ENCODE data around the gene TMEM35B. TPM values are rescaled to one million over a fixed set of nuclear protein-coding genes. Genes with fewer than 3 reads are reported as not detected.
"Not testable (repeated sequence)": the region's sequence is repeated elsewhere in the genome, so short reads cannot be mapped to it uniquely, and the experiment has no call there.

The TMEM35B gene
- total RNA-seq, 1 donor from 2014 or later, result 9.0 TPM

- intact Hi-C loops (cut with DNase I), result no loop called here
- ATAC-seq (ENCODE audit: poor library complexity) (no peak), DNase-seq (no peak)
These were observed 6.2 kb downstream of the TMEM35B start for GRCh38 chr1:34978921-34979320.

- DNase-seq (no peak), ATAC-seq (ENCODE audit: poor library complexity) (no peak)
- intact Hi-C loops (cut with DNase I), result no loop called here
These were observed 7.3 kb downstream of the TMEM35B start for GRCh38 chr1:34977858-34978257.

DNA sequence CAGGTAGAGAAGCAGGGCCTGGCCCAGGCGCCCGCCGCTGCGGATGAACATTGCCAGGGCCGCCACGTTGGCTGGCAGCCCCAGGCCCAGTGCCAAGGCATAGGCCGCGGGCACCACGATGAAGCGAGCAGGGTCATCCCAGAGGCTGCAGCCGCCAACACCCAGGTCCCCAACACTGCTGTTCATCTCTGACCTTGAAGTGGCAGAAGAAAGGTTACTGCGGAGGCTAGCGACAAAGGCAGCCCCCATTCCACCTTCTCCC lies 8.0 kb downstream of the TMEM35B start:
- ATAC-seq (ENCODE audit: poor library complexity) (no peak), DNase-seq (no peak)
- intact Hi-C loops (cut with DNase I), result no loop called here

GRCh38 chr1:34976384-34977209 lies 8.6 kb downstream of the TMEM35B start:
- intact Hi-C loops (cut with DNase I), result no loop called here
- ATAC-seq (ENCODE audit: poor library complexity) (no peak), DNase-seq (no peak)

GRCh38 chr1:34975771-34976170 lies 9.4 kb downstream of the TMEM35B start:
- no peak for DNase-seq
- intact Hi-C loops (cut with DNase I), result no loop called here
- ATAC-seq (ENCODE audit: poor library complexity), result no peak

DNA sequence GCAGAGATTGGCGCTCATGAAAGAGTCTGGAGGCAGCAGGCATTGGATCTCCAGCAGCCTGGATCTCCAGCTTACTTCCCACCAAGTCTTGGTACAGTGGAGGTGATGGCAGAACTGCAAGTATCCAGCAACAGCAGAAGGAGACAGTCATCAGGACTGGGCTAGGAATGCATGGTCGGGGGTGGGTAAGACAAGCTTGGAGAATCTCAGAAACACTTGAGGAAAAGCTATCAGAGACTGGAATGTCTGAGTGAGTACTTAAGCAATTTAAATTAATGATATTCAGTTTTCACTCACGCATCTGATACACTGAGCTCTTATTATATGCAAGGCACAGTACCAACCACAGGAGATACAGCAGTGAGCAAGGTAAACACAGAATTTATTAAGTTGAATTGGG lies 9.8 kb downstream of the TMEM35B start:
- ATAC-seq (ENCODE audit: poor library complexity), result no peak
- intact Hi-C loops (cut with DNase I), result no loop called here
- DNase-seq, result no peak

DNA sequence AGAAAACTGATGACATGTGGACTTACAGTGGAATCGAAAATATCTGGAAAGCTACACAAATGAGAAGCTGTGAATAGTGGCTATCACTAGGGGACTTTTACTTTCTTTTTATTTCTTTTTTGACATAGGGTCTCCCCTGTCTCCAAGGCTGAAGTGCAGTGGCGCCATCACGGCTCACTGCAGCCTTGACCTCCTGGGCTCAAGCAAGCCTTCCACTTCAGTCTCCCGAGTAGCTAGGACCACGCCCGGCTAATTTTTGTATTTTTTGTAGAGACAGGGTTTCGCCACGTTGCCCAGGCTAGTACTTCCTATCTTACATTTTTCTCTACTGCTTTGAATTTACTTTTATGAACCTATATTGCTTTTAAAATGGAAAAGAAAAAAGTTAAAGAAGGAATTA lies 10.5 kb downstream of the TMEM35B start:
- ATAC-seq (ENCODE audit: poor library complexity) (no peak), DNase-seq (no peak)
- intact Hi-C loops (cut with DNase I), result no loop called here

- ATAC-seq (ENCODE audit: poor library complexity) (no peak), DNase-seq (no peak)
- intact Hi-C loops (cut with DNase I), result no loop called here
These were observed 11.8 kb downstream of the TMEM35B start for GRCh38 chr1:34973326-34973725.

DNA sequence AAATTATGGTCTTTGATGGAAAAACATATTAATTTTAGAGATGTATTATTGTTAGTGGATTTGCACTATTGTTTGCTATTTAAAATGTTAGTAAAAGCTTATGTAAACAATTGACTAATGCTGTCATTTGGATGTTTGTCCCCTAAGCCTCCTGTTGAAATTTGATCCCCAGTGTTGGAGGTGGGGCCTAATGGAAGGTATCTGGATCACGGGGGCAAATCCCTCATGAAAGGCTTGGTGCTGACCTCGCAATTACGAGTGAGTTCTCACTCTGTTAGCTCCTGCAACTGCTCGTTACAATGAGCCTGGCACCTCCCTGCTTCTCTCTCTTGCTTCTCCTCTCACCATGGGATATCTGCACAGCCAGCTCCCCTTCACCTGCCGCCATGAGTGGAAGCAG lies 14.3 kb downstream of the TMEM35B start:
- no peak for ATAC-seq (ENCODE audit: poor library complexity)
- intact Hi-C loops (cut with DNase I), result no loop called here

GRCh38 chr1:34970220-34970735 lies 14.9 kb downstream of the TMEM35B start:
- ATAC-seq (ENCODE audit: poor library complexity), result no peak
- intact Hi-C loops (cut with DNase I), result no loop called here
- no peak for DNase-seq

More for the DNA sequence above, 14.3 kb downstream of the TMEM35B start:
- DNase-seq, result no peak

DNA sequence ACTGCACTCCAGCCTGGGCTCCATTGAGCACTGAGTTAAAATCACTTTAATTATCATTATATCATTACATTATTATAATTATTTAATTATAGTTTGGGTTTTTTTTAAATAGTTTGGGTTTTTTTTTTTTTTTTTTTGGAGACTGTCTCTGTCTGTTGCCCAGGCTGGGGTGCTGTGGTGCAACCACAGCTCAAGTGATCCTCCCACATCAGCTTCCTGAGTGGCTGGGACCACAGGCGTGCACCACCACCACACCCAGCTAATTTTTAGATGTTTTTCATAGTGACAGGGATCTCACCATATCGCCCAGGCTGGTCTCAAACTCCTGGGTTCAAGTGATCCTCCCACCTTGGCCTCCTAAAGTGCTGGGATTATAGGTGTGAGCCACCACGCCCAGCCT lies 16.9 kb downstream of the TMEM35B start:
- DNase-seq; ATAC-seq (ENCODE audit: poor library complexity); intact Hi-C loops (cut with DNase I): not testable (repeated sequence)

DNA sequence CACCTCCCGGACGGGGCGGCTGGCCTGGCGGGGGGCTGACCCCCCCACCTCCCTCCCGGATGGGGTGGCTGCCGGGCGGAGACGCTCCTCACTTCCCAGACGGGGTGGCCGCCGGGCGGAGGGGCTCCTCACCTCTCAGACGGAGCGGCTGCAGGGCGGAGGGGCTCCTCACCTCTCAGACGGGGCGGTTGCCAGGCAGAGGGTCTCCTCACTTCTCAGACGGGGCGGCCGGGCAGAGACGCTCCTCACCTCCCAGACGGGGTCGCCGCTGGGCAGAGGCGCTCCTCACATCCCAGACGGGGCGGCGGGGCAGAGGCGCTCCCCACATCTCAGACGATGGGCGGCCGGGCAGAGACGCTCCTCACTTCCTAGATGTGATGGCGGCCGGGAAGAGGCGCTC lies 17.5 kb downstream of the TMEM35B start:
- not testable (repeated sequence) for DNase-seq; ATAC-seq (ENCODE audit: poor library complexity)

DNA sequence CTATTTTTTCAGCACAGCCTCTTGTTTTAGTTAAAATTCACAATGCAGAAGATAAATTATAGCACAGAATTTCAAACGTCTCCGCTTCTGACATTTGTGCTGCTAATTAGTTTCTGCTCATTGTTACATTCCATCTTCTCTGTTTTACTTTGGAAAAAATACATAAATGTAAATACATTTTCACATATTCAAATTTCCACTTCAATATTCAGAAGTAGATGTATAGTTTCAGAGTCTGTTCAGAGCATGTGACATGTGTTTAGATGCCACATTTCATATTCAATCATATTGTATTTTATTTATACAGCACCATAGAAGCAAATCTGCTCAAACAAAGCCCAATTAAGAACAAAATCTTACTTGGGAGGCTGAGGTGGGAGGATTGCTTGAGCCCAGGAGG lies 19.6 kb downstream of the TMEM35B start:
- DNase-seq (no peak), ATAC-seq (ENCODE audit: poor library complexity) (no peak)
- intact Hi-C loops (cut with DNase I), result no loop called here

More for the DNA sequence above, 17.5 kb downstream of the TMEM35B start:
- intact Hi-C loops (cut with DNase I), result not testable (repeated sequence)

DNA sequence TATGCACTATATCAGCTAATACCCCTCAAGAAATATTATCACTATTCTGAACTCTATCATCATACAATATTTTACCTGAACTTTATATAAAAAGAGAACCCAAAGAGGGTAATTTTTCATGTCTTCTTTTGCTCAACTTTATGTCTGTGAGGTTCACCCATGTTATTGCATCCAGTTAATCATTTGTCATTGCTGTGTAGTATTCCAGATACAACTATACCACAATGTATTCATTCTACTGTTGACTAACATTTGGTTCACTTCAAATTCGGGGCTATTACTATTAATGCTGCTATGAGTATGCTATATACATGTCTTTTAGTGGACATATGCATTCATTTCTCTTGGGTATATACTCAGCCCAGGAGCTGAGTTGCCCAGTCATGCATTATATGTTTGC lies 34.7 kb downstream of the TMEM35B start:
- DNase-seq (no peak), ATAC-seq (ENCODE audit: poor library complexity) (no peak)
- intact Hi-C loops (cut with DNase I), result no loop called here

DNA sequence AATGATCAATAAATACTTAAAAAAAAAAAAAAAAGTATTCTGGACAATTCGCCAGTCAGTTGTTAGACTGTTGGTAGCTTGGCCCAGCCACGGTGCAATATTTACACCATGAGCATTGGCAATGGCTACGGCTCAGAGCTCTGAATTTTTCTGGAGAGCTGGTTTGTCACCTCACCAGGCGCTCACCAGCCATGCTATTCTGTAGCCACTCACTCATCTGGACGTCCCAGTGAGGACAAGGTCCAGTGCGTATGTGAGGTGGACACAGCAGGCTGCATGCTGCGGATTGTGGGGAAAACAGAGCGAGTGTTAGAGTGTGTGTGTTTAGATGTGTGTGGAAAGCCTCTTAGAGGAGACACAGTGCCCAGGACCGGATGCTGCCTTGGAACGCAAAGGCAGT lies 36.4 kb downstream of the TMEM35B start:
- ATAC-seq (ENCODE audit: poor library complexity); intact Hi-C loops (cut with DNase I); DNase-seq: not testable (repeated sequence)

- intact Hi-C loops (cut with DNase I); ATAC-seq (ENCODE audit: poor library complexity); DNase-seq: not testable (repeated sequence)
These were observed 37.4 kb downstream of the TMEM35B start for GRCh38 chr1:34947641-34948314.

- DNase-seq (no peak), ATAC-seq (ENCODE audit: poor library complexity) (no peak)
- intact Hi-C loops (cut with DNase I), result no loop called here
These were observed 38.9 kb downstream of the TMEM35B start for GRCh38 chr1:34946211-34946610.

GRCh38 chr1:34941798-34942197 lies 43.3 kb downstream of the TMEM35B start:
- ATAC-seq (ENCODE audit: poor library complexity); DNase-seq; intact Hi-C loops (cut with DNase I): not testable (repeated sequence)

Data from Right ventricle myocardium superior (tissue), 1 donor.